Tibial nerve (tissue), 4 donors: ENCODE results near the gene EYA2. TPM values are rescaled to one million over a fixed set of nuclear protein-coding genes. Genes with fewer than 3 reads are reported as not detected.

Experiments
- DNase-seq, 2 donors: peaks; one replicate each; pipeline ENCODE4 v3.0.0-alpha.2; 2019; ENCODE audit warnings: low spot score in 2 of 2
- H3K27ac ChIP-seq, 4 donors: fragments of 200-600 bp; sonication (generic) in 3 of 4; one replicate each; pipeline ENCODE4 v1.5.1; 2017 to 2019; ENCODE audit warnings: mild to moderate bottlenecking in 1 of 4
- H3K27me3 ChIP-seq, 2 donors: fragments of 200-600 bp; sonication (generic) in 1 of 2; one replicate each; pipeline versions ENCODE4 v1.5.1 to v1.6.0; 2017 to 2019
- H3K36me3 ChIP-seq, 3 donors: fragments of 200-600 bp; sonication (generic); one replicate each; pipeline ENCODE4 v1.5.1; 2018 to 2019
- H3K4me1 ChIP-seq, 4 donors: fragments of 200-600 bp; sonication (generic) in 3 of 4; one replicate each; pipeline ENCODE4 v1.5.1; 2017 to 2019
- H3K4me3 ChIP-seq, 4 donors: fragments of 200-600 bp; sonication (generic) in 3 of 4; one replicate each; pipeline ENCODE4 v1.5.1; 2017 to 2019; ENCODE audit warnings: mild to moderate bottlenecking in 1 of 4, moderate library complexity in 1 of 4
- H3K9me3 ChIP-seq, 4 donors: fragments of 200-600 bp; sonication (generic) in 3 of 4; one replicate each; pipeline ENCODE4 v1.5.1; 2017 to 2019
- EP300 ChIP-seq, 2 donors: sonication (generic); formaldehyde crosslinking; IDR thresholded peaks; one replicate each; pipeline ENCODE4 v1.6.1; 2017; ENCODE audit warnings: antibody characterized with exemption in 2 of 2, mild to moderate bottlenecking in 1 of 2
- POLR2A ChIP-seq, 2 donors: fragments of 450-650 bp; IDR thresholded peaks; one replicate each; pipeline ENCODE4 v1.6.1; 2017; ENCODE audit warnings: antibody characterized with exemption in 2 of 2, mild to moderate bottlenecking in 2 of 2, moderate library complexity in 2 of 2
- WGBS, 2 donors: methylation state at CpG; one replicate each; pipeline ENCODE4 v1.1.5; 2018; 5-methylcytosine and 5-hydroxymethylcytosine counted together
- total RNA-seq, 4 donors: library from RNA; depleted of rRNA; stranded (reverse); fragments of >200 nt; gene quantifications; one replicate each; pipeline ENCODE4 v1.1.0, GENCODE V29; 2016
- TF ChIP-seq, protein P1 (sequence below), 5 experiments: fragments of 200-600 bp in 3 of 5; fragments of 450-650 bp in 2 of 5; sonication (generic) in 3 of 5; IDR thresholded peaks; one replicate each; pipeline ENCODE4 v1.5.1; 2016 to 2019; ENCODE audit warnings: antibody characterized with exemption in 5 of 5, mild to moderate bottlenecking in 3 of 5, moderate library complexity in 2 of 5

The EYA2 gene
- total RNA-seq, 4 donors from 2014 or later: 13.8 to 25.5 (median 20.2) TPM

DNA sequence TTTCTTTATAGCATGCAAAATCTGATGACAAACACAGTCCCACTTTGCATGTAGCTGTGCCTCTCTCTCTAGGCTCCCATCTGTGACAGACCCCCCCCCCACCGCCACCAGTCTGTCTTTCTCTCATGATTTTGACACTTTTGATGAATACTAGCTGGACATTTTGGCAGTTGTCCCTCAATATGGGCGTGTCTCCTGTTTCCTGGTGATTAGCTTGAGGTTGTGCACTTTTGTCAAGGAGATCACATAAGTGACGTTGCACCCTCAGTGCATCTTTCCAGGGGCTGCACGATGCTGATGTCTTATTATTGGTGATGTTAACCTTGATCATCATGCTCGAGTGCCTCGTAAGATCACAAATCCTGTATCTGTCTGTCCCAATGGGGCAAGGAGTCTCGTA lies 155.1 kb downstream of the EYA2 start:
- no peak for DNase-seq
- Histone ChIP-seq H3K36me3 (peaks cover 0 to 27% (median 0%) of the 10 kb centered on the region in 3 donors), H3K27ac (no peak overlapping the region), H3K9me3 (peaks cover 0 to 13% (median 0%) of the 10 kb centered on the region in 4 donors), H3K4me1 (peaks cover 0 to 14% (median 0%) of the 10 kb centered on the region in 4 donors), H3K27me3 (no peaks in the 10 kb centered on the region), H3K4me3 (no peak overlapping the region)
- TF ChIP-seq, protein P1, sequence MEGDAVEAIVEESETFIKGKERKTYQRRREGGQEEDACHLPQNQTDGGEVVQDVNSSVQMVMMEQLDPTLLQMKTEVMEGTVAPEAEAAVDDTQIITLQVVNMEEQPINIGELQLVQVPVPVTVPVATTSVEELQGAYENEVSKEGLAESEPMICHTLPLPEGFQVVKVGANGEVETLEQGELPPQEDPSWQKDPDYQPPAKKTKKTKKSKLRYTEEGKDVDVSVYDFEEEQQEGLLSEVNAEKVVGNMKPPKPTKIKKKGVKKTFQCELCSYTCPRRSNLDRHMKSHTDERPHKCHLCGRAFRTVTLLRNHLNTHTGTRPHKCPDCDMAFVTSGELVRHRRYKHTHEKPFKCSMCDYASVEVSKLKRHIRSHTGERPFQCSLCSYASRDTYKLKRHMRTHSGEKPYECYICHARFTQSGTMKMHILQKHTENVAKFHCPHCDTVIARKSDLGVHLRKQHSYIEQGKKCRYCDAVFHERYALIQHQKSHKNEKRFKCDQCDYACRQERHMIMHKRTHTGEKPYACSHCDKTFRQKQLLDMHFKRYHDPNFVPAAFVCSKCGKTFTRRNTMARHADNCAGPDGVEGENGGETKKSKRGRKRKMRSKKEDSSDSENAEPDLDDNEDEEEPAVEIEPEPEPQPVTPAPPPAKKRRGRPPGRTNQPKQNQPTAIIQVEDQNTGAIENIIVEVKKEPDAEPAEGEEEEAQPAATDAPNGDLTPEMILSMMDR (IDR thresholded peaks at IDR 0.05): no peak
- TF ChIP-seq POLR2A (IDR thresholded peaks at IDR 0.05): no peak
- WGBS, 2 donors: 54 to 72% methylated on average over 7 of the region's 7 CpGs

DNA sequence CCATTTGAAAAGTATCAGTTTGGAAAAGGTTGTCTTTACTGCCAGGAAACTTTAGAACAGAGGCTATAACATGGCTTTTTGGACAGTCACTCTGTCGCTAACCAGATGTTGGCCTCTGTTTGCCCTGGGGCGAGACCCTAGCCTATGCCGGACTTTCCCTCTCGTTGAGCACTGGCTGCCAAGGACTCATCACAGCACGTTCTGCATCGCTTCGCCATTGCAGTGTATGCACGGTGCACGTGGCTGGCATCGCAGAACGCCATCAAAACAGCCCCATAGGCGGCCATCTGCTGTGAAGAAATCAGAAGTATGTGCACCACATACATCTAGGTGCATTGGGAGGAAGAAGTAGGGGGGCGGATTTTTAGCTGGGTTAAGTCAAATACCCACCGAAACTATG lies 156.4 kb downstream of the EYA2 start:
- Histone ChIP-seq H3K27me3 (no peaks in the 10 kb centered on the region), H3K27ac (peak overlapping the region in 1 of 4 donors; percentile 62), H3K9me3 (peaks cover 0 to 8% (median 0%) of the 10 kb centered on the region in 4 donors), H3K4me1 (peaks cover 0 to 20% (median 0%) of the 10 kb centered on the region in 4 donors), H3K4me3 (no peak overlapping the region), H3K36me3 (peaks cover 0 to 17% (median 0%) of the 10 kb centered on the region in 3 donors)
- DNase-seq: no peak
- TF ChIP-seq, protein P1 (IDR thresholded peaks at IDR 0.05): no peak
- TF ChIP-seq EP300 (IDR thresholded peaks at IDR 0.05) (no peak), POLR2A (IDR thresholded peaks at IDR 0.05) (no peak)
- 84 to 87% methylated on average over 14 of the region's 14 CpGs for WGBS, 2 donors

DNA sequence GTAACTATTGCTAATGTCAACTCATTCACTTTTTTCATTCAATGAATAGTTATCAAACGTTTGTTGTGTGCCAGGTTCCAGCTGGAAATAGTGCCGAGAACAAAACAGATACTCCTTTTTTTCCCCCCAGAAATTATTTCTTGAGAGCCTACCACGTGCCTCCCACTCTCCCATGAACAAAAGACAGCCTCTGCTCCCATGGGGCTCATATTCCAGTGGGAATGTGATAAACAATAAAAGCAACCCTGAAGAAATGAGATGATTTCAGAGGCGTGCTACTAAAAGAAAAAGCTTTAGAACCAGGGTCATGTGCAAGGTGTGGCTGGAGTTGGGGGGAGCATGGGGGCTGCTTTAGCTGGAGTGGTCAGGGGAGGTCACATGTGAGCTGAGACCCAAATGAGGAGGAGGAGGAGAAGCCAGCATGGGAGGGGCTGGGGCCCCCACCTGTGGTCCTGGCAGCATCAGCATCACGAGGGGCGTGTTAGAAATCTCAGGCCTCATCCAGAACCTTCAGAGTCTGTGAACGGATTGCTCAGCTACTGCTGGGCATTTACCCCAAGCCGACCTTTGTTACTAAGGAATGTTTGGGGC lies 157.4 kb downstream of the EYA2 start:
- H3K9me3 ChIP-seq: peaks cover 0 to 6% (median 0%) of the 10 kb centered on the region in 4 donors
- no peak for DNase-seq
- peak overlapping the region in 2 of 4 donors; percentile 55 to 62 for H3K27ac ChIP-seq
- WGBS, 2 donors: 25 to 35% methylated on average over 8 of the region's 8 CpGs
- peaks cover 0 to 21% (median 0%) of the 10 kb centered on the region in 4 donors for H3K4me1 ChIP-seq
- H3K36me3 ChIP-seq: peaks cover 0 to 10% (median 0%) of the 10 kb centered on the region in 3 donors
- no peak for TF ChIP-seq EP300 (IDR thresholded peaks at IDR 0.05)
- no peak for TF ChIP-seq POLR2A (IDR thresholded peaks at IDR 0.05)
- TF ChIP-seq, protein P1 (IDR thresholded peaks at IDR 0.05): no peak
- no peaks in the 10 kb centered on the region for H3K27me3 ChIP-seq
- no peak overlapping the region for H3K4me3 ChIP-seq

DNA sequence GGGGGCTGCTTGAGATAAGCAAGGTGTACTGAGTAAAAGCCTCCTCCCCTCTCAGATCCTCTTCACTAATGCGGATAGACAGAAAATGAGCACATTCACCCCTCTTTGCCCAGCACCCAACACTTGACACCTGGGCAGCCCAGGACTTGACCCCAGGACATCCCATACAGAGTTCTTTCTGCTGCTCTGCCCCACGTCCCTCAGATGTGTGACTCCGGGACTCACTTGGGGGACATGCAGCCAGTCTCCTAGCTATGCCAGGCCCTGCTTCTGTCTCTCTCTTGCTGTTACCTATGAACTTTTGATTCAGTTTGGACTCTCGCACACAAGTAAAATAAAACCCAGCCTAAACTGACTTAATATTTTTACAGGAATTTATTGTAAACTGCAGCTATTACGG lies 159.9 kb downstream of the EYA2 start:
- TF ChIP-seq POLR2A (IDR thresholded peaks at IDR 0.05): no peak
- WGBS, 2 donors: 93 to 94% methylated on average over 5 of the region's 5 CpGs
- H3K9me3 ChIP-seq: no peaks in the 10 kb centered on the region

DNA sequence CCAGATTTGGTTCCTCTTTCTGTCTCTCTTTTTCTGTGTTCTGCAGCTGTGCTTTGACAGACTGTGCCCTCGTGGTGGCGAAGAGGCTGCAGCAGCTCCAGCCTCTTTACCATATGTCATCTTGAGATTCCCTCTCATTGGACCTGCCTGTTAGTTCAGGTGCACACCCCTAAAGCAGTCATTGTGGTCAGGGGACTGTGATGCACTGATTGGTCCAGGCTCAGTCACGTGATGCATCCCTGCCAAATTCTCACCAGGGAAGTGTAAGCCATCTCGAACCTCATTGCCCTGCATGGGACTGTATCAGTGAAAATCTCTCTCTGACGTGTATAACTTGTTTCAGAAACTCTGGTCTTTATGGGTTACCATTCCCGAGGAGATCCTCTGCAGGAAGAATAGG lies 160.3 kb downstream of the EYA2 start:
- WGBS, 2 donors: 87 to 88% methylated on average over 6 of the region's 6 CpGs
- no peak for TF ChIP-seq POLR2A (IDR thresholded peaks at IDR 0.05)
- Histone ChIP-seq H3K36me3 (no peaks in the 10 kb centered on the region), H3K4me3 (no peak overlapping the region), H3K27me3 (no peaks in the 10 kb centered on the region), H3K4me1 (peaks cover 0 to 21% (median 0%) of the 10 kb centered on the region in 4 donors), H3K27ac (no peak overlapping the region), H3K9me3 (no peaks in the 10 kb centered on the region)
- DNase-seq: no peak

More for the DNA sequence above, 159.9 kb downstream of the EYA2 start:
- H3K4me1 ChIP-seq: peaks cover 0 to 21% (median 0%) of the 10 kb centered on the region in 4 donors
- no peaks in the 10 kb centered on the region for H3K36me3 ChIP-seq
- DNase-seq: no peak
- no peaks in the 10 kb centered on the region for H3K27me3 ChIP-seq
- no peak overlapping the region for H3K27ac ChIP-seq
- no peak overlapping the region for H3K4me3 ChIP-seq

DNA sequence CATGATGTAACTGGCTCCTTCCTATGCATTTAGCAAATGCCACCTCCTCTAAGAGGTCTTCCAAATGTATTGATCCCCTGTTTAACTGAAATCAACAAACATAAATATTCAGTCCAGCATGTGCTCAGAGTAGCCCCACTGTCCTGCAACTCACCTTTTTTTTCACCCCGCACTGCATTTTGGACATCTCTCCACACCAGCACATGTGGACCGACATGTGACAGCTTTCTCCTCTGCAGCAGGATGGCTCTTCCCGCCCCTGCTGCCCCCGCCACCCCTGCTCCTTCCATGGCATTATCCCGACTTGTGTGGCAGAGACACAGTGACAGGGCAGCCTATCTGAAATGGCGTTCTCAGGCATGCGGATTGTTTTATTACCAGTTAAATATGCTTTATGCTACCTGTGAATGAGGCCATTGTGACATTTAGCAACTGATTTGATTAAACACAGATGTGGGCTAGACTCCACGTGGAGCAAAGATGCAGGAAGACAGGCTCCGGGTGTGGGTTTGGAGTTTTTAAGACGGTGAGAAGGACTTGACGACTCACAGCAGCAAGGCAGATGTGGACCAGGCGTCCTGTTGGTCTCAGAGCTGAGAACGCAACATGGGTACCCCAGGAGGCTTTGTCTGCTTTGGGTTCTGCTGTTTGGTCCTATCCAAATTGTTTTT lies 161.2 kb downstream of the EYA2 start:
- no peaks in the 10 kb centered on the region for H3K9me3 ChIP-seq
- 47% methylated on average over 13 of the region's 13 CpGs for WGBS, 2 donors
- H3K27ac ChIP-seq: no peak overlapping the region
- DNase-seq: peak in 1 of 2 donors; percentile 38
- TF ChIP-seq POLR2A (IDR thresholded peaks at IDR 0.05) (no peak), EP300 (IDR thresholded peaks at IDR 0.05) (peak in 1 of 2 donors; percentile 43)
- TF ChIP-seq, protein P1 (IDR thresholded peaks at IDR 0.05): no peak
- H3K4me1 ChIP-seq: peaks cover 0 to 21% (median 0%) of the 10 kb centered on the region in 4 donors
- no peaks in the 10 kb centered on the region for H3K27me3 ChIP-seq
- no peak overlapping the region for H3K4me3 ChIP-seq
- H3K36me3 ChIP-seq: peaks cover 0 to 5% (median 0%) of the 10 kb centered on the region in 3 donors
